OCI-LY3 (cell line): ENCODE measurements around the gene MBOAT1.

Experiments used
- H2AFZ ChIP-seq: fragments of 200-600, 300-600 bp; shearing (Covaris generic); 2 replicates; pipeline ENCODE4 v1.6.0; 2014; ENCODE audit warnings: antibody characterized with exemption, low read depth, low read length
- H3K27ac ChIP-seq: fragments of 200-600, 300-600 bp; sonication (generic); 2 replicates; pipeline ENCODE4 v1.5.1; 2014; ENCODE audit warnings: mild to moderate bottlenecking, low read length, moderate library complexity, mixed read lengths
- H3K27me3 ChIP-seq: fragments of 200-600, 300-600 bp; sonication (generic); 2 replicates; pipeline ENCODE4 v1.6.1; 2014; ENCODE audit warnings: low read depth, low read length, mixed read lengths
- H3K36me3 ChIP-seq: fragments of 200-600, 300-600 bp; sonication (generic); replicated peaks from 2 replicates; pipeline ENCODE3; 2014; ENCODE audit warnings: low read depth, low read length, mixed read lengths
- H3K4me1 ChIP-seq: fragments of 300-600, 200-600 bp; sonication (generic); 2 replicates; pipeline ENCODE4 v1.6.1; 2014; ENCODE audit warnings: low read length, mixed read lengths
- H3K4me2 ChIP-seq: fragments of 200-600, 300-600 bp; sonication (generic); 2 replicates; pipeline ENCODE4 v1.6.1; 2014; ENCODE audit warnings: low read length, mixed read lengths
- H3K4me3 ChIP-seq: fragments of 300-600, 200-600 bp; sonication (generic); 2 replicates; pipeline ENCODE4 v1.5.1; 2014; ENCODE audit warnings: antibody characterized with exemption, mild to moderate bottlenecking, low read length, moderate library complexity
- H3K79me2 ChIP-seq: fragments of 300-600, 200-600 bp; shearing (Covaris generic); 2 replicates; pipeline ENCODE4 v1.6.1; 2014; ENCODE audit warnings: mild to moderate bottlenecking, low read length, mixed read lengths
- H3K9ac ChIP-seq: fragments of 300-600, 200-600 bp; shearing (Covaris generic); 2 replicates; pipeline ENCODE4 v1.6.0; 2014; ENCODE audit warnings: mild to moderate bottlenecking, low read length, moderate library complexity
- H3K9me3 ChIP-seq: fragments of 200-600, 300-600 bp; shearing (Covaris generic); 2 replicates; pipeline ENCODE4 v1.6.1; 2014; ENCODE audit warnings: low read length, mixed read lengths; ENCODE audit not compliant: insufficient read depth
- H4K20me1 ChIP-seq: fragments of 200-600, 300-600 bp; sonication (generic); 2 replicates; pipeline ENCODE4 v1.6.1; 2016; ENCODE audit warnings: low read length, mixed read lengths; ENCODE audit not compliant: insufficient read depth
- CTCF ChIP-seq: fragments of 200-600, 300-600 bp; sonication (generic); IDR thresholded peaks from 2 replicates; pipeline ENCODE4 v1.5.1; 2014; ENCODE audit warnings: antibody characterized with exemption, low read length, low read depth
- EZH2phosphoT487 ChIP-seq: fragments of 200-600 bp; shearing (Covaris generic); IDR thresholded peaks from 2 replicates; pipeline ENCODE4 v1.6.1; 2018; ENCODE audit warnings: antibody characterized with exemption, mixed run types, low read depth

The MBOAT1 gene

GRCh38 chr6:20233007-20233730 lies 20.9 kb upstream of the MBOAT1 start:
- Histone ChIP-seq H3K4me1 (no peaks in the 10 kb centered on the region), H2AFZ (no peak overlapping the region), H3K9ac (no peak overlapping the region), H3K4me3 (no peak overlapping the region), H3K79me2 (no peaks in the 10 kb centered on the region), H4K20me1 (no peaks in the 10 kb centered on the region), H3K4me2 (no peak overlapping the region), H3K36me3 (no peaks in the 10 kb centered on the region), H3K27me3 (no peaks in the 10 kb centered on the region), H3K27ac (no peak overlapping the region), H3K9me3 (no peaks in the 10 kb centered on the region)
- TF ChIP-seq CTCF = no peak
- no peak for TF ChIP-seq EZH2phosphoT487

- H3K4me1 ChIP-seq = no peaks in the 10 kb centered on the region
- no peaks in the 10 kb centered on the region for H3K36me3 ChIP-seq
- no peak overlapping the region for H2AFZ ChIP-seq
- H3K27me3 ChIP-seq = no peaks in the 10 kb centered on the region
- H3K4me3 ChIP-seq = no peak overlapping the region
- H4K20me1 ChIP-seq = no peaks in the 10 kb centered on the region
- H3K4me2 ChIP-seq = no peak overlapping the region
- H3K9ac ChIP-seq = no peak overlapping the region
- no peaks in the 10 kb centered on the region for H3K79me2 ChIP-seq
- no peaks in the 10 kb centered on the region for H3K9me3 ChIP-seq
- H3K27ac ChIP-seq = no peak overlapping the region
- no peak for TF ChIP-seq EZH2phosphoT487
- TF ChIP-seq CTCF = no peak
Observed at GRCh38 chr6:20232188-20232587, 19.9 kb upstream of the MBOAT1 start.

- Histone ChIP-seq H3K9me3 (no peaks in the 10 kb centered on the region), H3K4me2 (no peak overlapping the region), H3K4me1 (no peaks in the 10 kb centered on the region)
Observed at GRCh38 chr6:20230401-20231119, 18.3 kb upstream of the MBOAT1 start.

More at GRCh38 chr6:20230401-20231119, 18.3 kb upstream of the MBOAT1 start:
- TF ChIP-seq CTCF (no peak), EZH2phosphoT487 (no peak)
- H4K20me1 ChIP-seq = no peaks in the 10 kb centered on the region
- H3K27ac ChIP-seq = no peak overlapping the region
- H3K4me3 ChIP-seq = no peak overlapping the region
- H3K9ac ChIP-seq = no peak overlapping the region
- no peaks in the 10 kb centered on the region for H3K79me2 ChIP-seq
- no peaks in the 10 kb centered on the region for H3K27me3 ChIP-seq
- no peak overlapping the region for H2AFZ ChIP-seq
- H3K36me3 ChIP-seq = no peaks in the 10 kb centered on the region
